ENCODE measurements around the gene ZNF367.

ZNF367 gene

GRCh38 chr9:96382175-96382574 is 36.0 kb downstream of the ZNF367 start:
- TF ChIP-seq POLR2AphosphoS5 (IDR thresholded peaks at IDR 0.05; ENCODE audit: low read depth, low read length) (no peak), FOXP2 (optimal IDR thresholded peaks at IDR 0.05; ENCODE audit: borderline replicate concordance, extremely low read depth, extremely low read length, insufficient read depth) (no peak), REST (IDR thresholded peaks at IDR 0.05; ENCODE audit: insufficient read depth in 1 of 2, low read depth in 2 of 2, low read length in 2 of 2) (no peak), TAF1 (IDR thresholded peaks at IDR 0.05; ENCODE audit: borderline replicate concordance, insufficient read depth, low read length) (no peak), SIN3A (IDR thresholded peaks at IDR 0.05; ENCODE audit: borderline replicate concordance, insufficient read depth, low read length) (no peak)

GRCh38 chr9:96381696-96382095 is 36.5 kb downstream of the ZNF367 start:
- TF ChIP-seq POLR2AphosphoS5 (IDR thresholded peaks at IDR 0.05; ENCODE audit: low read depth, low read length), result no peak
- no peak for TF ChIP-seq REST (IDR thresholded peaks at IDR 0.05; ENCODE audit: insufficient read depth in 1 of 2, low read depth in 2 of 2, low read length in 2 of 2)
- no peak for TF ChIP-seq TAF1 (IDR thresholded peaks at IDR 0.05; ENCODE audit: borderline replicate concordance, insufficient read depth, low read length)
- no peak for TF ChIP-seq SIN3A (IDR thresholded peaks at IDR 0.05; ENCODE audit: borderline replicate concordance, insufficient read depth, low read length)
- TF ChIP-seq FOXP2 (optimal IDR thresholded peaks at IDR 0.05; ENCODE audit: borderline replicate concordance, extremely low read depth, extremely low read length, insufficient read depth), result no peak

GRCh38 chr9:96381125-96381524 is 37.0 kb downstream of the ZNF367 start:
- TF ChIP-seq POLR2AphosphoS5 (IDR thresholded peaks at IDR 0.05; ENCODE audit: low read depth, low read length) (no peak), SIN3A (IDR thresholded peaks at IDR 0.05; ENCODE audit: borderline replicate concordance, insufficient read depth, low read length) (no peak), TAF1 (IDR thresholded peaks at IDR 0.05; ENCODE audit: borderline replicate concordance, insufficient read depth, low read length) (no peak), REST (IDR thresholded peaks at IDR 0.05; ENCODE audit: insufficient read depth in 1 of 2, low read depth in 2 of 2, low read length in 2 of 2) (no peak), FOXP2 (optimal IDR thresholded peaks at IDR 0.05; ENCODE audit: borderline replicate concordance, extremely low read depth, extremely low read length, insufficient read depth) (no peak)

- no peak for TF ChIP-seq POLR2AphosphoS5 (IDR thresholded peaks at IDR 0.05; ENCODE audit: low read depth, low read length)
- no peak for TF ChIP-seq FOXP2 (optimal IDR thresholded peaks at IDR 0.05; ENCODE audit: borderline replicate concordance, extremely low read depth, extremely low read length, insufficient read depth)
- no peak for TF ChIP-seq REST (IDR thresholded peaks at IDR 0.05; ENCODE audit: insufficient read depth in 1 of 2, low read depth in 2 of 2, low read length in 2 of 2)
- TF ChIP-seq TAF1 (IDR thresholded peaks at IDR 0.05; ENCODE audit: borderline replicate concordance, insufficient read depth, low read length), result no peak
- TF ChIP-seq SIN3A (IDR thresholded peaks at IDR 0.05; ENCODE audit: borderline replicate concordance, insufficient read depth, low read length), result no peak
Observed at GRCh38 chr9:96379461-96379860, 38.7 kb downstream of the ZNF367 start.

- TF ChIP-seq SIN3A (IDR thresholded peaks at IDR 0.05; ENCODE audit: borderline replicate concordance, insufficient read depth, low read length), result no peak
- TF ChIP-seq FOXP2 (optimal IDR thresholded peaks at IDR 0.05; ENCODE audit: borderline replicate concordance, extremely low read depth, extremely low read length, insufficient read depth), result no peak
- TF ChIP-seq TAF1 (IDR thresholded peaks at IDR 0.05; ENCODE audit: borderline replicate concordance, insufficient read depth, low read length), result no peak
- TF ChIP-seq REST (IDR thresholded peaks at IDR 0.05; ENCODE audit: insufficient read depth in 1 of 2, low read depth in 2 of 2, low read length in 2 of 2), result no peak
- TF ChIP-seq POLR2AphosphoS5 (IDR thresholded peaks at IDR 0.05; ENCODE audit: low read depth, low read length), result no peak
Observed at GRCh38 chr9:96378187-96378586, 40.0 kb downstream of the ZNF367 start.

All from PFSK-1 (cell line).